GM19099 (cell line): ENCODE measurements around the gene USP40.

ENCODE experiments used
- POLR2A ChIP-seq: IDR thresholded peaks from 3 replicates; pipeline ENCODE4 v1.6.1; 2011; ENCODE audit warnings: low read depth; ENCODE audit not compliant: insufficient read length; ENCODE audit errors: extremely low read depth

Gene USP40

DNA sequence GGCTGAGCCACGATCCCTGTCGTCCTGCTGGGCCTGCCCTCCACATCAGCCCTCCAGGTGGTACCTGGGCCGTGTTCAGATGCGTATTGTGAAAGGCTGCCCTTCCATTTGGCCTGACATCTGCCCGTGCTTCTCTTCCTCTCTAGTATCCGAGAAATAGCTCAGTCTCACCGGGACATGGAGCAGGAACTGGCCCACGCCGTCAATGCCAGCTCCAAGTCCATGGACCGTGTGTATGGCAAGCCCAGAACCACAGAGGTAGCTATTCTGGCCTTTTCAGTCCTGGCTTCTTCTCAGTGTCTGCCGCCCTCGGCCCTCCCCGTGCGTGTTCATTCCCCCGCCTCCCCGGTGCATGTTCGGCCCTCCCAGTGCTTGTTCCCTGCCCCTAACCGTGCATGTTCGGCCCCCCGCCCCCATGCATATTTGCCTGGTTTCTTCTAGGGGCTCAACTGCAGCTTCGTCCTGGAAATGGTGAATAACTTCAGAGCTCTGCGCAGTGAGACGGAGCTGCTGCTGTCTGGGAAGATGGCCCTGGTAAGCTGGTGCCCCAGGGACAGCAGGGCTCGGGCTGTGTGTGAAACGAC lies 104.3 kb downstream of the USP40 start:
- no peak for TF ChIP-seq POLR2A

DNA sequence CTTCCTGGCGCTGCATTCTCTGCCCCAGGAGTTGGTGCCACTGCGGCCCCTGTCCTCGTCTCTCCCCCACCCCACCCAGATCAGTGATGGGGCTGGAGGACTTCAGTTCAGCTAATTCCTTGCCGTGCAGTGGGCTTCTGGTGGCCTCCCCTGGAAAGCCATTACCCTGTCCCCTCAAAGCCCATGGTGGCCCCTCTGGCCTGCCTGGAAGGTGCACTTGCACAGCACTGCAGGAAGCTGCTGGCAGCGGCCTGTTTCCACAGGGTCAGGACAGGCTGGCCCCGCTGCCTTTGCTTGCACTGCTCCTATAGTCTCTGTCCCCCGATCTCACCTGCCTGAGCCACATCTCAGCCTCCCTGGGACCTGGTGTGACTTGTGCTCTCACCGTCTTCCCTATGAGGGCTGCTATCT lies 105.1 kb downstream of the USP40 start:
- TF ChIP-seq POLR2A: no peak

DNA sequence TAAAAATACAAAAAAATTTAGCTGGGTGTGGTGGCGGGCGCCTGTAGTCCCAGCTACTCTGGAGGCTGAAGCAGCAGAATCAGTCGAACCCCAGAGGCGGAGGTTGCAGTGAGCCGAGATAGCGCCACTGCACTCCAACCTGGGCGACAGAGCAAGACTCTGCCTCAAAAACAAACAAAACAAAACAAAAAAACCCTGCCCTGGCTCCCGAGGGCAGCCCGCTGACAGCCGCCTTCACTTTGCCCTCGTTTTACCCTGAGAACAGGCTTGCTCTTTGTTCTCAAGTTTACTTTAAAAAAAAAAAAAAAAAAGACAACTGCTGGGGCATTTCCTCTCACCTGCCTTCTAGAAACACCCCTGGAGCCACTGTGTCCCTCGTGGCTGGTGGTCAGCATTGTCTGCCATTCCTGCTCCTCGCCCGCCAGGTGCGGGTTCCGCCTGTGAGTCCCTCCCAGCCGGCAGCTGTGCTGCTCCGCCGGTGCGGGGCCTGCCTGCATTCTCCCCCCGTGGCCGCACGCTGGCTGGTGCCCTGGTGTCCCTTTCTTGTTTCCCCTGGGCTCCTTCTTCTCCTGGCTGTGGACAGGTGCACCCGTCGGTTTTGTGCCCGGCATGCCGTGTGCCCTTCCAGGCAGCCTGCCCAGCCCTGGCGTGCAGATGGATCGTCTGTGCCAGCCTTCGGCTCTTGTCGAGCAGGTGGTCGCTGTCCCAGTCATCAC lies 105.7 kb downstream of the USP40 start:
- TF ChIP-seq POLR2A: no peak

DNA sequence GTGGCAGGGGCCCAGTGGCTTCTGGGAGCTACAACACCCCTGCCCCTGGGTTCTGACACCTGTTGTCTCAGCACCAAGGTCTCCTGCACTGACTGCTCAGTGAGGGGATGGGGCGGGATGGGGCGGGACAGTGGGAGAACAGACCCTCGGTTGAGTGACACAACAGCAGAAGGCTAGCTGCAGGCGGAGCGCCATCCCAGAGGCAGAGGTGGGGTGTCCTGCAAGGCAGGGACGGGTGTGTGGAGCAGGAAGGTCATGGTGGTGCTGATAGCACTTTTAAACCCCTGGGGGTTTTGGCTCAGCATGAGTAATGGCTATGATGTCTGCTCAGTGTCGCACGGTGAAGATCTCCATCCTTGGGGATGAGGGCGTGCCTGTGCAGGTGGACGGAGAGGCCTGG lies 107.2 kb downstream of the USP40 start:
- TF ChIP-seq POLR2A: no peak

DNA sequence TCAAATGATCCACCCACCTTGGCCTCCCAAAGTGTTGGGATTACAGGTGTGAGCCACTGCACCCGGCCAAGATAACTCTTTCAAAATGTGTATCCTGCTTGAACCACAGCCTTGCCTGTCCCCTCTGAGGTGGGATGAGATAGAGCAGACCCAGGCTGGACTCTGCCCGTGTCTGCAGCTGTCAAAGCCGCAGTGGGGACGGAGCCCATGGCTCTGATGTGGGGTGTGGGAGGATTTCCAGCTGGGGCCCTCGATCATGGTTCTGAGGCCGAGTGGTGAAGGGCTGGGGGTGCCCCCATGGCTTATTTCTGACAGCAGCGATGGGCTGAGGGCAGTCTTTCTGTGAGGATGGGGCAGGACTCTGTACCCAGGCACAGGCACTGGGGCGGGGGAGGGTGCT lies 107.8 kb downstream of the USP40 start:
- TF ChIP-seq POLR2A: no peak

DNA sequence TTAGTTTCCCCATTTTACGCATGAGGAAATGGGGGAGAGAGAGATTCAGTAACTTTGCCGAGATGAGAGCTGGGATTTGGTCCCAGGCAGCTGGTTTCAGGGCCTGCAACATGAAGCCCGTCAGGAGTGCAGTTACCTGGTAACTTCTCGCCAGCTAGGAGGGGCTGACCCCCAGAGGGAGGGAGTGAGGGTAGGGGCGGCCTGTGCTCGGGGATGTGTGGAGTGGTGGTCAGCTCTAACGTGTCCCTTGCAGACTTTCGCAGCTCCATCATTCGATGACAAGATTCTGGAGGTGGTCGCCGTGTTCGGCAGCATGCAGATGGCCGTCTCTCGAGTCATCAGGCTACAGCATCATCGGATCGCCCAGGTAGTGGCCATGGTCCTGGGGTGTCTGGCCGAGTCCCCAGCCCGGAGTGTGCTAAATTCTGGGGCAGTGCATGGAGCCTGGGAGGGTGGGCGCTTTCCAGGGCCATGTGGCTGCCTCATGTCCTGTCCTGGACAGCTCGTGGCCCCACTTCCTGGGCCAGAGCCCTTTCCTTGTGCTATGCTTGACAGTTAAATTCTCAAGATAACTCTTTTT lies 108.5 kb downstream of the USP40 start:
- TF ChIP-seq POLR2A: no peak

DNA sequence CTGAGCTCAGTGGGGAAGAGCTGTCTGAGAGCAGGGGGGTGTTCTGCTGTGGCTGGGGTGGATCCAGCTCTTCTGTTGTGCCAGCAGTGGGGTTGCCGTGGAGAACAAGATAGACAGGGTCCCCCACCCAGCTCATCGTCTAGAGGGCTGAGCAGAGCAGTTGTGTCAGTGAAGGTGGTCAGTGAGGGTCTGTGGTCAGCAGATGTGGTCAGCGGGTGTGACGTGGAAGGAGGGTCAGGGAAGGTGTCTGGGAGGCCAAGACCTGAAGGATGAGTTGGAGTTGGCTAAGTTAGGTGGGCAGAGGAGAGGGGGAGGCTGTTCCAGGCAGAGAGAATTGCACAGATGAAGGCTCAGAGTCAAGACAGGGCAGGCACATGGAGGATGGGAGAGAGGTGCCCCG lies 109.2 kb downstream of the USP40 start:
- no peak for TF ChIP-seq POLR2A

DNA sequence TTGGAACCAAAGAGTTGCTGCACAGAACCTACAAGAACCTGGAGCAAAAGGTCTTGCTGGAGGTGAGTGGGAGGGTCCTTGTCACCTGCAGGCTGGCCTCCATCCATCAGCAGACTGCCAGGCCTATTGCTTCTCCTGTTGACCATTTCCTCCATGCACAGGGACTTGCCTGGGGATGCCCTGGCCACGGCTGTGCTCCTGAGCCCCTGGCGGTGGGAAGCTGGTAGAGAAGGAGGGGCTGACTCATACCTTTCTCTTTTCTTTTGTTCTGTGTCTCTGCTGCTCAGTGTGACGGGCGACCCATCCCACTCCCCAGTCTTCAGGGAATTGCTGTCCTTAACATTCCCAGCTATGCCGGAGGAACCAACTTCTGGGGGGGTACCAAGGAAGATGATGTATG lies 109.6 kb downstream of the USP40 start:
- no peak for TF ChIP-seq POLR2A

DNA sequence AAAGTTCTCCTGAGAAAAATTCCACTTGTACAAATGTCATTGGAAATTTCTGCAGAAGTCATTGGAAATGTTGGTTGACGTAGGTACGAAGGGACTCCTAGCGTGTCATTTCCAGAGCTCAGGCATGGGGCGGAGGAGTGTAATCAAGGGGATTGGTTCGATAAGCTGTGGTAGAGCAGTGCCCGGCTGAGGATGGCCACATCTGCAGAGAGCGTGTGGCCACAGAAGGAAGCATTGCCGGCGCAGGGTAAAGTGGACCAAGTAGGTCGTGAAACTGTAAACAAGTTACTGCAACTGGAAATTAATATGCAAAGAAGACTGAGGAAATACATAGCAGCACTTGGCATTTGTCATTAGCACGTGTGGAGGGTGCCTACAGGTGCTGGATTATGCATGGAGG lies 110.5 kb downstream of the USP40 start:
- no peak for TF ChIP-seq POLR2A

DNA sequence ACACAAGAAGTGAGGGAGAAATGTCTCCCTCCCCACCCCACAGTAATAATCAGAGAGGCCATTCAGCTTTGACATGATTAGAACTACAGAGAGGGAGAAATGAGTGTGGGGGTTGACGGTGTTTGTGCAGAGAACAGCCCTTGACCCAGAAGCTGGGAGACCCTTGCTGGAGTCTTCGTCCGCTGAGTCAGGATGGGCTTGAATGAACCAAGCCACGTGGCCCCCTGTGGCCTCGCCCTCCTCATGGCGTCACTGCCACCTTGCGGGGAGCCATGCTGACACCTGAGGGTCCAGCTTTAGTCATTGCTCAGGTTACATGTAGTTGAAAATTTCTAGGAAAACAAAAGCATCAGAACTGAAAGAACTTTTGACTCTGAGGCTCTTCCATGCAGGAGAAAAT lies 111.1 kb downstream of the USP40 start:
- TF ChIP-seq POLR2A: no peak

DNA sequence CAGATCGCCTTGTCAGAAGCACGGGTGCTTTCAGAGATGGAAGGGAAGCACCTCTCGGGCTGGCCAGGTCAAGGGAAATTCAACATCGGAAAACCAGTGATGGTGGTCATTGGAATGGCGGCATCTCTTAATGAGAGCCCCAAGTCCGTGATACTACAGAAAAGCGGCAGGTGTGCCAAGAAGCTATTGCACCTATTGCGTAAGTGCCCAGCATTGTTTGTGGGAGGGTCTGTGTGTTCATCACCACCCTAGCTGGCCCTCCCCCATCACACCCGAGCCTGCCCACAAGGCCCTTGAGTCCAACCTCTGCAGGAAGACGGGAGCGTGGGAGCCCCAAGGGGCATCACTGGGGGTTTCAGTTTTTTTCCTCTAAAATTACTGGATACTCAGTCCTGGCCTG lies 111.6 kb downstream of the USP40 start:
- no peak for TF ChIP-seq POLR2A

DNA sequence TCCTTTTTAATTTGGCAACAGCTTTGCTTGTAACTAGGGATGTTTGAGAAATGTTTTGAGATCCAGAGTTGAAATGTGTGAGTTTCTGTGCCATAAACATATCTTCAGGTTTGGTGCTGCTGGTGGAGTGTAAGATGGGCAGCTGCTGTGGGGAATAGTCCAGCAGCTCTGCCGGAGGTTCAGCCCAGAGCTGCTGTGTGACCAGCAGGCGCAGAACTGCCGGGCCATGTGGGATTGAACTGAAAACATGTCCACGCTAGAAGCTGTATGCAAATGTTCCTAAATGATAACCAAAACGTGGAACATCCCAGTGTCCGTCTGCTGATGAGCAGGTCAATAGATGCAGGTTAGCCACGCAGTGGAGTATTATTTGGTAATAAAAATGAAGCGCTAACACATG lies 112.7 kb downstream of the USP40 start:
- TF ChIP-seq POLR2A: no peak

DNA sequence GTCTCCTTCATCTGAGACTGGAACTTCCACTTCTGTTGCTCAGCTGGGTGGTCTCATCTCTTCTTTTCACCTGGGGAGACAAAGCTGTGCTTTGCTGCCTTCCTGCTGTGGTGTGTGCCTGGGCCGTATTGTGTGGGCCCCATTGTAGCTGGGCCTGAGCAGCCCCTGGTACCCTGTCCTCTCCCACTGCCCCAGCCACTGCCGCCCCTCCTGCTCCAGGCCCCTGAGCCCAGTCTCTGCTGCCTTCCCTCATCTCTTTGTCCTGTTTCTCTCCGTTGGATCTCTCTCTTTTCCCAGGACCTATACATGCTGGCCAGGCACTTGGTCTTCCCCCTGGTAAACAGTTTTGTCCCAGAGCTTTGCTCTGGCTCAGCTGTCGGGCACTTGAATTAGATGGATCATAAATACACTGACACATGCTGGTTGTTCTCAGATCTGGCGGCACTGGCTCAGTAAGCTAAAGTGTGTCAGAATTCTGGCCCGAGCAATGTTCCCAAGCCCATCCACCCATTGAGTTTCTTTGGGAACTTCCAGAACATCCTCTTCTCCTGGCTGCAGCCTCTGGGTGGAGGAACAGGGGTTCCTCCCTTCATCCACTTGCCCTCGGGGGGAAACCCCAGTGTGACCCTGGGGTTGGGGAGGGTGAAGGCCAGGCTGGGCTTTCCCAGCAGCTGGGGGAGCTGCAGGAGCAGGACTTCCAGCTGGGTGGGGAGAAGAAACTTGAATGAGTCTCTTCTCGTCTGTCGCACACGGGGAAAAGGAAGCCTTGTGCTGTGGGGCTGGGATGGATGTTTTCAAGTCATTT lies 113.3 kb downstream of the USP40 start:
- no peak for TF ChIP-seq POLR2A

DNA sequence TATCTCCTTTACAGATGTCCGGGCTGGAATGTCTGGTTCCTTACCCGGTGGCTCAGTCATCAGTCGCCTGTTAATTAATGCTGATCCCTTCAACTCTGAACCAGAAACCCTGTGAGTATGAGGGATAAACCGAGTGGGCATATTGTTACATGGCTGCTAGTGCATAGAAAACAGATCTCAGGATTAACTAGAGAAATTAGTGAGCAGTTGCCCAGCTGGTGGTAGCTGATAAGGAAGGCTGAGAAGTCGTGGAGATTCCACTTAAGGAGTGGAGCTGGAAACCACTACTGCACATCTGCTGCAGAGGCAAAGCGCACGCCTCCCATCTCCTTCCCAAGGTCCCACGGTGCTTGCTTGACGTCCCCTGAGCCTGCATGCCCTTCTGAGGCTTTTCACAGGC lies 114.6 kb downstream of the USP40 start:
- no peak for TF ChIP-seq POLR2A

DNA sequence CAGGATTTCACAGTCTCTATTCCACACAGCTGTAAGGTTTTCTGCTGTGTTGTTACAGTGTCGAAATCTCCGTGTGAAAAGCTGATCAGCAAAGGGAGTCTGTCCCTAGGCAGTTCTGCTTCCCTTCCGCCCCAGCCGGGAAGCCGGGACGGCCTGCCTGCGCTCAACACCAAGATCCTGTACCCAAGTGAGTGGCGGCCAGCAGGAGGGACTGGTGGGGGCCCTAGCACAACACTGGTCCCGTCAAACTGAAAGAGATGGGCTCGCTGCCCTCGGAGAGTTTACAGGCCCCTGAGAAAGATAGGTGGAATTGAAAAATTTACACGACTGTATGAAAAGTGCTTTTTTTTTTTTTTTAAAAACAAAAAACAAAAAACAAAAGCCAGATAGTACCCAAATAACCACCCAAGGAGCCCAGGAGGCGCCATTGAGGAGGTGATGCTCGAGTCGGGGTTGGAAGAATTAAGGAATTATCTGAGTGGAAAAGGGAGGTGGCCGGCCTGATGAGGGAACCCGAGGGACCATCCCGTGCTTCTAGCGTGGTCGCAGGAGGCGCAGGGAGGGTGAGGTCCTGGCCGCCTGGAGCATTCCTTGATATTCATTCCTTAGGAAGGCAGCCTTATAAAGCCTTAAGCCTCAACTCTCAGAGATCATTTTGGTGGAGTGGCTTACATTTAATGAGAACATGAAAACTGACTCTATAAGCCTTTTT lies 115.6 kb downstream of the USP40 start:
- no peak for TF ChIP-seq POLR2A
